Endothelial cell of hepatic sinusoid (primary cell): ENCODE data around the gene KIF9.
"Not testable (repeated sequence)": the region's sequence is repeated elsewhere in the genome, so short reads cannot be mapped to it uniquely, and the experiment has no call there.

Experiments
- in situ Hi-C: cut with HindIII; loops from 2 replicates; pipeline ENCODE4 v1.10.0; 2017; ENCODE audit warnings: low sequenced_read_pairs

The KIF9 gene

GRCh38 chr3:47193871-47194859 is 88.4 kb downstream of the KIF9 start:
- in situ Hi-C loops, result no loop called here

DNA sequence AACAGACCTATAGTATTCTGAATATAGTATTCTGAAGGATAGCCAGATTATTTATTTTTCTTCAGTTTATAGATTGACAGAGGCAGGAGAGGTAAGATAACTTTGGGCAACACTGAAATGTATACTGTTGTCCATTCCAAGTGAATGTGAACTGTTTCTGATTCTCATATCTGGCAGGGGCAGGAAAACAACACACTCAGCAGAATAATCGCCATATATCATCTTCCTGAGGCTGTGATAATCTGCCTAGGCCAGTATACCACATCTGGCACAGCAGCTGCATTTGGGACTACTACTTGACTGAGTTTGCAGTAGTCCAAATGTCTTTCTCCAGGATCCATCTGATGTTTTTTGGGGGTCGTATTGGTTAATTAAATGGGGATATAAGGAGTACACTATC is 96.3 kb downstream of the KIF9 start:
- in situ Hi-C loops, result no loop called here

DNA sequence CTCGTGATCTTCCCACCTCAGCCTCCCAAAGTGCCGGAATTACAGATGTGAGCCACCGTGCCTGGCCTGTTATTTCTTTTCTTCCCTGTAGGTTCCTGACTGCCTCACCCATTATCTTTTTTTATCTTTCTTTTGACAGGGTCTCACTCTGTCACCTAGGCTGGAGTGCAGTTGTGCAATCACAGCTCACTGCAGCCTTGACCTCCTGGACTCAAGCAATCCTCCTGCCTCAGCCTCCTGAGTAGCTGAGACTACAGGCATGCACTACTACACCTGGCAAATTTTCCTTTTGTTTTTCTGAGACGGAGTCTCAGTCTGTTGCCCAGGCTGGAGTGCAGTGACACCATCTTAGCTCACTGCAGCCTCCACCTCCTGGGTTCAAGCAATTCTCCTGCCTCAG is 100.9 kb downstream of the KIF9 start:
- in situ Hi-C loops, result not testable (repeated sequence)

DNA sequence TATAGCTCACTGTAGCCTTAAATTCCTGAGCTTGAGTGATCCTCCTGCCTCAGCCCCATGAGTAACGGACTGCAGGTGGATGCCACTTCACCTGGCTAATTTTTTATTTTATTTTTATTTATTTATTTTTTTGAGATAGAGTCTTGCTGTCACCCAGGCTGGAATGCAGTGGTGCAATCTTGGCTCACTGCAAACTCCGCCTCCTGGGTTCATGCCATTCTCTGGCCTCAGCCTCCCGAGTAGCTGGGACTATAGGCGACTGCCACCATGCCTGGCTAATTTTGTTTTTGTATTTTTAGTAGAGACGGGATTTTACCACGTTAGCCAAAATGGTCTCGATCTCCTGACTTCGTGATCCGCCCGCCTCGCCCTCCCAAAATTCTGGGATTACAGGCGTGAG is 102.6 kb downstream of the KIF9 start:
- in situ Hi-C loops, result not testable (repeated sequence)
